HG02623 (cell line): Measurements from ENCODE around the gene CAV2.
A peak's percentile ranks its signal among the peaks of the same experiment; 100 is the strongest.

ENCODE experiments used
- ATAC-seq: cut with Tn5 transposase; IDR thresholded peaks from one replicate; pipeline ENCODE4 v1.9.1; 2021; ENCODE audit warnings: moderate library complexity; ENCODE audit not compliant: unreplicated experiment

The CAV2 gene

GRCh38 chr7:116545411-116545993 lies 46.0 kb downstream of the CAV2 start:
- ATAC-seq: no peak

GRCh38 chr7:116546054-116546453 lies 46.5 kb downstream of the CAV2 start:
- no peak for ATAC-seq

GRCh38 chr7:116546916-116547315 lies 47.4 kb downstream of the CAV2 start:
- ATAC-seq: no peak

- ATAC-seq: no peak
Measured at GRCh38 chr7:116547347-116547746, 47.8 kb downstream of the CAV2 start.

- ATAC-seq: peak; percentile 93
Measured at GRCh38 chr7:116548506-116548905, 49.0 kb downstream of the CAV2 start.

GRCh38 chr7:116549370-116549769 lies 49.8 kb downstream of the CAV2 start:
- ATAC-seq: no peak

GRCh38 chr7:116551692-116552091 lies 52.2 kb downstream of the CAV2 start:
- no peak for ATAC-seq

GRCh38 chr7:116552602-116553001 lies 53.1 kb downstream of the CAV2 start:
- ATAC-seq: no peak

GRCh38 chr7:116553168-116553964 lies 53.8 kb downstream of the CAV2 start:
- no peak for ATAC-seq

GRCh38 chr7:116554436-116554835 lies 54.9 kb downstream of the CAV2 start:
- no peak for ATAC-seq

- no peak for ATAC-seq
Measured at GRCh38 chr7:116554911-116555310, 55.4 kb downstream of the CAV2 start.

GRCh38 chr7:116557066-116557585 lies 57.6 kb downstream of the CAV2 start:
- ATAC-seq: no peak

- ATAC-seq: no peak
Measured at GRCh38 chr7:116557901-116558300, 58.4 kb downstream of the CAV2 start.
